IPS-NIHi11 (cell line): ENCODE results near the gene TIAM1.

Experiments
- DNase-seq: peaks from one replicate; pipeline ENCODE4 v3.0.0; 2012; ENCODE audit warnings: mixed read lengths, low spot score

Gene TIAM1

DNA sequence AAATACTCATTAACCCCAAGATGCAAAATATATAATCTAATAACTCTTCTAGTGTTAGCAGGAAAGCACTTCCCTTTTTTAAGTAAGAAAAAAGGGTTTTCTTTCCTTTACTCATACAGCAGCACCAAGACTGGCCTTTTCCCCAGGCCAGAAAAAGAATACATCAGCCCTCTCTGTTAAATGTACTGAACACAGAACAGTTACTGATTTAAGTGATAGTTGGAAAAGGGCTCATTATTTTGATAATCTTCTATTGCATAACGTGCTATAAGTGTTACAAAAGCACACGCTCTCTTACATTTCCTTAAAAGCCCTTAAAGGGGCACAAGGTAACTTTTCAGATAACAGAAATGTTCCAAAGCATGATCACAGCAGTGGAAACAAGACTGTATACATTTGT lies 142.9 kb downstream of the TIAM1 start:
- no peak for DNase-seq

DNA sequence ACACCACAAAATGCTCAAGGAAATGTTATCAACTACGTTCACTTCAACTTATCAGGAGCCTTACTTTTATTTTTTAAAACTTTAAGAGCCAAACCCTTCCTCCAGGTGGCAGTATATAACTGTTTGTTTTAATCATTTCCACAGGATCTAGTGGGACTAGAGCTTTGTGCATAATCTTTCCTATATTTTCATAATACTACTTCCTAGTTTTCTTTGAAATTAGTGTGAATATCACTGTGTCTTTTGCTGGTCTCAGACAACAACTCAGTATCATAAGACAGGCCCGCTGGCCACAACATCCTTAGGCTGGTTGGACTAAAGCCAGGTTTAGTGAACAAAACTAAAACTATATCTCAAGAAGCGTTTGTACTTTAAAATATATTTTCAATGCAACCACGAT lies 145.5 kb downstream of the TIAM1 start:
- peak; percentile 37 for DNase-seq

DNA sequence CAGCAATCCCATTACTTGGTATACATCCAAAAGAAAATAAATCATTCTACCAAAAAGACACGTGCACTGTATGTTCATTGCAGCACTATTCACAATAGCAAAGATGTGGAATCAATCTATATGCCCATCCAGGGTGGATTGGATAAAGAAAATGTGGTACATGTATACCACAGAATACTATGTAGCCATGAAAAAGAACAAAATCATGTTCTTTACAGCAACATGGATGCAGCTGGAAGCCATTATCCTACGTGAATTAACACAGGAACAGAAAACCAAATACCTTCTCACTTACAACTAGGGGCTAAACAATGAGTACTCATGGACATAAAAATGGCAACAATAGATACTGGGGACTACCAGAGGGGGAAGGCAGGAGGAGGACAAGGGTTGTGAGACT lies 147.3 kb downstream of the TIAM1 start:
- DNase-seq, result no peak

DNA sequence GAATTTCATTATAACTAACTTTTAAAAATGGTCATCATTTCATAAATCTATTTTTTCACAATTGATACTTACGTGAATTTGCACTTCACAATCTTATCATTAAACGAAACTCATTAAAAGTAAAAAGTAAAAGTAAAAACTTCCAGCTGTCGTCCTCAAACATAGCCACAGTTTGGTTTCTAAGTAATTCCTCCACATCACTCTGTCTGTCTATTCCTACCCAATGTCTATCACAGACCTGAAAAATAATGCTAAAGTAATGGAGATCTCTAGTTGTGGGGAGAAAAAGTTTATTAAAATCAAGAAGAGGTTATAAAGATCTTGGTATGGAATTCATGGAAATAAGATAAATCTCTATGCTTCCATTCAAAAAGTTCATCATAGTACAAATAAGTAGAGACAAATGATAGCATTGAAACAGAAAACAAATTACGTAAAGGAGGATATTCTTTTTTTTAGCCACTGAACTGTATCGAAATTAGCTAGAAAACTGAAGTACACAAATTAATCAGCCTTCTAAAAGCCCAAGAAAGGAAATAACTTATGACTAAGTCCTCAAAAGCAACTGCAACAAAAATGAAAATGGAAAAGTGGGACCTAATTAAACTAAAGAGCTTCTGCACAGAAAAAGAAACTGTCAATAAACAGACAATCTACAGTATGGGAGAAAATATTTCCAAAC lies 148.6 kb downstream of the TIAM1 start:
- no peak for DNase-seq

DNA sequence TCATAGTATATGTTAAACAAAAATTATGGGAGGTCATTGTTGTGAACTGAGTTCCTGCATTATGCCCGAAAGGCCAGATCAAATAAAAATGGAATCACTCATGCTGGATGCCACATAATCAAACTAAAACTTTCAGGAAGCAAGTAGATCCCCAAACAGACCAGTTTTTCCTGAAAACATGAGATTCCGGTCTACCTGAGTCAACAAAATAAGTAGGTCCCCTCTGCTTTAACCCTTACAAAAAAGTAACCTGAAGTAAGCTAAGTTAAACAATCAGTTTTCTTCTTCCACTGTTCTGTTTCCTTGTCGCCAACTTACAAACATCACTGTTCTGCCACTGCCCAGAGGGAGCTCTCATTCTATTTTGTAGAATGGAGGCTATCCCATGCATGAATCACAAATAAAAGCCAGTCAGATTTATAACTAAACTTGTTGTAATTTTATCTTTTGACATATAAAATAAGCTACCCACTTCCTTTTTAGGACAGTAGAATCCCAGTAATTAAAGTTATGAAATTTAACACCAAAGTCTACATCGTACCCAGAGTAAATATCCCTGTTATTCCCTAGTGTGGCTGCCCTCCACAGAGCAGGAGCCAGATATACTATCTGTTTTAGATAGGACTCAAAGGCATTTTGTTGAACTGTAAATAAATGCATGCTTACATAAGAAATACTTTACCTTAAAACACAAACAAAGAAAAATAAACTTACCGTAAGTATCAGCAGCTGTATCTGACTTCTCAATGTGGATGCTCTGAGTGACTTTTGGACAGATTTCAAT lies 149.4 kb downstream of the TIAM1 start:
- DNase-seq, result no peak

DNA sequence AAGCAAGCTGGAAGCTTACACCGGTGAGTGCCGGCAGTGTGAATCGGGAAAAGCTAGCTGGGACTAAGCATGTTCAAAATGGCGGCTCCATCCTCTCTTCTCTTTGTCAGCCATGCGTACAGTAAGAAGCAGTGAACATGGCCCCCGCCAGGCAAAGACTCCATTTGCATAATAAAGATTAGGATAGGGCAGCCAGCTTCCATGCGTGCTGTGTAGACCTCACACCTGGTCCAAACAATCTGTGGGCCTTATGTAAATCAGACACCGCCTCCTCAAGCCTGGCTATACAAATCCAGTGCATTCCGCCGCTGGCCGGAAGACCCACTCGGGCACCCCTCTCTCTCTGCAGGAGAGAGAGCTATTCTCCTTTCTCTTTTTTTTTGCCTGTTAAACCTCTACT lies 150.3 kb downstream of the TIAM1 start:
- DNase-seq, result no peak

DNA sequence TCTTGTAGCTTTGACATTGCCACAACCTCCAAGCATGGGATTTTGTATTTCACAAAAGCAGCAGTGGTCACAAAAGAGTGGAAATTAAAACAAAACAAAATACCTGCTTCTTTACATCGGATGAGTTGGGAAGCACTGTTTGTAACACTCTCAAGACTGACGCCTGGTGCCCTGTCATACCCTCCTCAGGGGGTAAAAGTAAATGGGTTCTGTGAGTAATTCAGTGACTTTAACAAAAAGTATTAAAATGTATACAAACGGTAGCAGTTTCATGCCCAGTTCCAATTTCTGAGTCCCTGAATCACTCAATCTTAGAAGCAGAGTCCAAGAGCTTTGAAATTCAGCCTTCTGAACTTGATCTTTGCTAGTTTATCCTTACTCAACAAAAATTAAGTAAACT lies 152.5 kb downstream of the TIAM1 start:
- DNase-seq, result no peak

DNA sequence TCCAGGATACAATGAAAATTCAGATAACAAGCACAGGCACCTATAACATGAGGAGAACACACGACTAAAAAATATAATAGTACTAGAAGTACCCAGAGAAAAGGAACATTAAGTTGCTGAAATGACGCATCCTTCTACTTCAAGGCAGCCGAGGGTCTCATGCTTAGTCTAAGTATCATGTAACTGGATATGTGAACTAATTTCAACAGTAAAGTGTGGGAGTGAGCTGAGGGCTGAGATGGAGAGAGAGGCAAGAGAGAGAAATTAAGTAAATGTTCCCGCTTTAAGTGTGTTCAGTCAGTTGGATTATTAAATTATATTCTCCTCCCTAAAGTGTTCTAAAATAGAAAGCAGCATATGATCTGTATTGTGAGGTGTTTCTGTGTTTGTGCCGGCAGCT lies 153.5 kb downstream of the TIAM1 start:
- DNase-seq, result no peak

DNA sequence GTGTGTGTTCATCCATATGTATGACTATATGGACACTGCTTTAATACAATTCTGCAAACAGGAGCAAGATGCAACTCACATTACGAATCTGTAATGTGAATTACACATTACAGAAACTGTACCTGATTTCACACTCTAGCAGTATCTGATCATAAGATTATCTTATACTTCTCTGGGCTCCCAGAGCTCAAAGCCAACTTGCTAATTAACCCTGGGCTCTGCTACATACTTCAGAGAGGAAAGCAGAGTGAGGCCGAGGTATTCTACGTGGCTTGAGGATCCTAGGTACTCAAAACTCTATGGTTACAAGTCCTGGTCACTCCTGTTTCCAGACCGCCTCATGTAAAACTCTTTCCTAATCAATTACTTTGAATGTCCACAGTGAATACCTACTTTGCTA lies 156.6 kb downstream of the TIAM1 start:
- DNase-seq, result no peak

DNA sequence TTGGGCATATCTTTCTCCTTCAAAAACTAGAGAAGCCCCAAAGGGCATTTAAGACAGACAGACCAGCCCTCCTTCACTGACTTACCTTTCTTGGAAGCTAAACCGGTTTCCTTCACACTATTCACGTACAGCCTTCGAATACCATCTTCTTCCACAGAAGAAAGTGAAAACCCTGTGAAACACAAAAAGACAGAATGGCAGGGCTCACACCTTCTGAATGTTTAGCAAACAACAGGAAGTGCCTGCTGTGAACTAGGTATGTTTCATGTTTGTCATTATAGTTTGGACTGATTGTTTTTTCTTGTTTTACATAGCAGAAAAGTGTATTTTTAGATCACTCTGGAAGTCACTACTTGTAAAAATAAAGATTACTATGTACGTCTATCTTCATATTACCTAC lies 157.1 kb downstream of the TIAM1 start:
- no peak for DNase-seq

DNA sequence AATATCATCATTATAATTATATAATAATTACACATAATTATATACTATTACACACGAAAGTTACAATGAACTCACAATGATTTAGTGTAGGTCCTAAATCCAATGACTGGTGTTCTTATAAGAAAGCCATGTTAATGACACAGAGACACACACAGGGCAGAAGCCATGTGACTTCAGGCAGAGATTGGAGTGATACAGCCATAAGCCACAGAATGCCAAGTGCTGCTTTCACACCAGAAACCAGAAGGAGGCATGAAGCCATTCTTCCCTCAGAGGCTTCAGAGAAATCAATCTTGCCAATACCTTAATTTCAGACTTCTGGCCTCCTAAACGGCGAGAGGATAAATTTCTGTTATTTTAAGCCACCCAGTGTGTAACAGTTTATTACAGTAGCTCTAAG lies 158.4 kb downstream of the TIAM1 start:
- no peak for DNase-seq

DNA sequence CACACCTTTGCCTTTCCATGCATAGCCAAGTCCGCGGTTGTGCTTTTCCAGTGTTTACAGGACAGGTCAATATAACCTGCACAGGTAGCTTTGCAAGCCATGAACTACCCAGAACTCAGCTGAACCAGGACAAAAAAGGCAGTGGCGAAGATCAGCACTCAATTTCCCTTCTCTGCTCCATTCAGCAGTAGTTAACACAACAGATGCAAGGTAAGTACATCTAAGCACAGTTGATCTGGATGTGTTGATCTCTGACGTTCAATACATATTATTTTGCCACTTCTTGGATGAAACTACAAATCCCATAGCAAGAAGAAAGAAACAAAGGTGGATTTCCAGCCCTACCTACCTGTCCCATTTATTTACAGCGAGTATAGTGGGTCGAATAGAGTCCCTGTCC lies 159.2 kb downstream of the TIAM1 start:
- DNase-seq, result no peak

DNA sequence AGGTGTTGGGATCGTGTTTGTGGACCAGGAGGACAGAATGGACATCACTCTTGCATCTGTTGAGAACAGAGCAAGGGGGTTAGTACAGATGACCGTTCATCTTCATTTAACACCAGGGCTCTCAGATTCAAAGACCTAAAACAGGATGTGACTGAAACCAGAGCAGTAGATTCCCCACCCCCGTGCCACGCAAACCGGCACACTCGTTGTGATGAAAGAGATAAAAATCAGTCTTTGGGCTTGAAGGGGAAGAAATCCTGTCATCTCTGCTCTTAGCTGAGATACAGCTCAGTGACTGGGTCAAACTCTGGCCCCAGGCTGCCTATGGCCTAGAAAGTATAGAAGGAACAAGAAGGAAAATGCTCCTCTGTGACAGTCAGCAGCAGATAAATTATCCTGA lies 159.6 kb downstream of the TIAM1 start:
- DNase-seq, result no peak

DNA sequence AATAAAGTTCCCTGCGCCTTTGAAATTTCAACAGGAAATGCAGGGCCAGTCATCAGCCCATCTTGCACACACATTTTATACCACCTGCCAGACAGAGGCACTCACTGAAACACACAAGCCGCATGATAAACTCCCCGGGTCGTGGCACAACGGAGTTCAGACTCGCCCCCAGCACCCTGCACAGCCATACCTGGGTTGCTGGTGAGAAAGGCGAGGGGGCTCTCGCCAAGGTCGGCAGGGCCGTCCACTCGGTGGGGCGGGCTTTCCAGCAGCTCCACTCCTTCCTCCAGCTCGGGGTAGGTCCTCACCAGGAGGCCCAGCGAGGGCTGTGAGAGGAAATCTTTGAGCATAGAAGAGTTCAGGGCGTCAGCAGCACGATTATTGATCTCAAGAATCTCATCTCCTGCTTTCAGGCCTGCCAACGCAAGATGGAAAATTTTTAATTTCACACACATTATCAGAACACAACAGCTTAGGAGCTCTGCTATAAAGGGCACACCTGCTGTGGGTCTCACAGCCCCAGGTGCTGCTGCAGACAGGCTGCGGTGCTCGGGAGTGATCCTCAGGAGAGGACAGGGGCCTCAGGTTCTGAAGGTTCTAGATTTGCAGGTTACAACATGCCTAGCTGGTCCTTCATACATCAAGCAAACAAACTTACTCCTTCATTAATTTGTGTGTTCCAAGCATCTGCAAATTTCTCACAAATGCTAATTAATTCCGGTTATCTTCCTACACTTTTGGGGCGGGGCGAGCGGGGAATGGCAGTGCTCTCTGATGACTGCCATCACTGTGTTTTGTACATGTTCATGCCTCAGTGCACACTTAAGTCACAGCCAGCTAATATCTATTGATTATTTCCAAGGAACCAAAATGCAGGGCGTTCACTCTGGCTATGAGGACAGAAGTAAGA lies 161.6 kb downstream of the TIAM1 start:
- DNase-seq, result no peak

DNA sequence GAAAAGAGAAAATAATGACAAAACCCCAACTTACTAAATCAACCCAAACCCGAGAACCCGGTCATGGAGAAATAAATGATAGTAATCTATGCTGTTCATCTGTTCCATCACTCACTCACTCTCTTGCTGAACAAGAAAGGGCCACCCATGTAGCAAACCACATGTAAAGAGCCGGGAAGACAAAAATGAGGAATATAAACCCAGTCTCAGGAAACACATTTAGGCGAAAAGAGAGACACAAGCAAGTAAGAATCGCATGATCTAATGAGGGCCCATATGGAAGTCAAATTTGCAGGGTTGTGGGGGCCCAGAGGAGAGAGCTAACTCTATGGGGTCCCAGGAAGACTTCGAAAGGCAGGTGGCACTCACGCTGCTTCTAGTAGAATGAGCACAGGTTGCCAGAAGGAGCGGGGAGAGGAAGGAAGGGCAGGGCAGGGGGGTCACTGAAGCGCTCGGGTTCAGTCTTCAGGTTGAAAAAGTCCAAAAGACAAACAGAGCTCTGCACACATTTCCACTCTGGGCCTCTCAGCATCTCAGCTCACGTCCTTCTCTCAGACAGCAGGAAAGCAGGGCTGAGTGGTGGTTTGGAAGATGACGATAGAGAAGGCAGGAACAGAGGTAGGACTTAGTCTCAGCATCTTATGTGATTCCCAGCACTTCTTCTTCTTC lies 162.8 kb downstream of the TIAM1 start:
- DNase-seq, result no peak

DNA sequence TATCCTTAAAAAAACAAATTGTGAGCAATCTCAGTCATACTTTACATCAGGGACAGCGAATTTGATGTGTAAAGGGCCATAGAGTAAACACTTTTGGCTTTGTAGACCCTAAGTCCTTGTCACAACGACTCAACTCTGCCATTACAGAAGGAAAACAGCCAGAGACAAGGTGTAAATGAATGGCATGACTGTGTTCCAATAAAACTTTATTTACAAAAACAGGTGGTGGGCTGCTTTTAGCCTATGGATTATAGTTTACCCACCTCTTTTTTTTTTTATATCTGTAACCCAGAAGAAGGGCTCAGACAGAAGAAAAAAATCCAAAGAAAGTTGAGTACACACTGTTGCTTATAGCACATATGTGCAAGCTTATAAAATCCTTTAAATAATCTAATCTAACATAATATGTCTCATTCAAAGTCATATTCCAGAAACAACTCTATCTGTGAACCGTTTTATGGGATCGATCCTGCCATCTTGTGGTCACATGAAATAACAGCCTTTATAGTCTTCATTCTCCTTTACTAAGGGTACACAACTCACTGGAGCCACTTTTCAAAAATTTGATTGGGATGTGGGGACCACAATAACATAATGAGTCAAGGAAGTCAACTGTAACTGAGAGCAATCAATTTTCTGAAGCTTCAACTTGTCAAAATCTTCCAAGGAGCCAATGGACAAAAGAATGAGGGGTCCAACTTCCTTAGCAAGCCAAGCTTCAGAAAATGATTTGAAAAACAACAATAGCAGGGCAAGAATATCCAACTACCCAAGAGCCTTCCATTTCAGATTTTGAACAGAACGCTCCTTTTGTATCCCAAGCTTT lies 163.6 kb downstream of the TIAM1 start:
- peak; percentile 29 for DNase-seq

DNA sequence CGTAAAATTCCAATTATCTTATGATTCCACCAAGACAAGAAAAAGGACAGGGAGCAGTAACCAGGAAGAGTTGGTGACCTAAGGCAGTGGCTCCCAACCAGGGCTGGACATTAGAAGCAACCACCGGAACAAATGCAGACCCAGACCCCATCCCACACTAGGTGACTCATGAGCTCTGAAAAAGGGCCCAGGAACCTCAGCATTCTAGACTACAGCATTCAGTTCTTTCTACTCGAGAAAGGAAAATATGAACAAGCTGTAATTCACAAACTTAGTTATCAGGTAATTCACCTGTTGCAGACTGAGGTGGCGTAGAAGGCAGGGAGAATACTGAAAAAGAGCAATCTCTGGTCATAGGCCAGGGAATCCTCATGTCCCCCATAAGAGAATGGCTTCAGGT lies 167.3 kb downstream of the TIAM1 start:
- DNase-seq, result no peak

DNA sequence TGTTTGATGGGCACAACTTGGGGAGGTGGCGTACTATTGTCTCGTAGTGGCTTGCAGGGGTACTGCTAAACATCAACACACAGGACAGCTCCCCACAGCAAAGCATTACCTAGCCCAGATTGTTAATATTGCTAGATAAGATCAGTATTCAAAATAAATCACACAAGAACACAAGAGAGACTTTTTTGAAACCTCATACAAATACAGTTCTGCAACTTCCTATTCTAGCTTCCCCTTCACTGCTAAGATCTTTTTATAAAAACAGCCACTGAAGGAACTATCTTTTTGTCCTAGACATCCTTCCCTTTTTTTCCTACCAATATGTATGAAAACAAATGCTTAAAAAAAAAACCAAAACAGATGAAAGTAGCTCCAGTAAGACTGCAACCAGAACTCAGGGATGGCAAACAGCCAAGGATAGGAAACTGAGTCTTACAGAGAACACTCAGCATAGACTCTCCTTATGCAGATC lies 167.9 kb downstream of the TIAM1 start:
- no peak for DNase-seq

DNA sequence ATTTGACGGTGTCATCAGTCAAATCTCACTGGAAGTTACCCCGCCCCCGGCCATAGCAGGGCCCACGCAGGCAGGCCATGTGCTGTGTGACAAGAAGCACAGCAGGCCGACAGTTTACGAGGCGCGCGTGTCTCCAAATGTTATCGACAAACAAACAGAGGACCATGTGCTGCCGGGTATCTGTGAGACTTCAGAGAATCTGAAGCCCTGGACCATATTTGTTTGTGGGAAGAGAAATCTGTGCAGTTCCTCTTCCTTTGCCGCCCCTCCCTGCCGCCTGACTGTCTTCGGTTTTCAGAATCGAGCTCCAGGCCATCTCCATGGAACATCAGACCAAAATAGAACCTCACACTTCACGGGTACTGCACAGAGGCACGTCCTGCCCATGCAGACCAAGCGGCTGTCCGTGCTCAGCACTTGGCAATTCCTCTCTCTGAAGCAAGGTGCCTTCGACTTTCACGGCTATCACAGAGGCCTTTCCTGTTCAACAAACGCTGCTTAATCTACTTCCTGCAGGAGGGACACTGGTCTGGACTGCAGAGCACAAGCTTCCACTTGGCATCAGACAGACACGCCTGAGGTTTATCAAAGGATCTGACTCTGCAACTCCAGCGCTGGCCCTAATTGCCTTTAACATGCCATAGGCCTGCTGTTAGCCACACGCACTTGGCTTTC lies 170.0 kb downstream of the TIAM1 start:
- DNase-seq, result no peak

DNA sequence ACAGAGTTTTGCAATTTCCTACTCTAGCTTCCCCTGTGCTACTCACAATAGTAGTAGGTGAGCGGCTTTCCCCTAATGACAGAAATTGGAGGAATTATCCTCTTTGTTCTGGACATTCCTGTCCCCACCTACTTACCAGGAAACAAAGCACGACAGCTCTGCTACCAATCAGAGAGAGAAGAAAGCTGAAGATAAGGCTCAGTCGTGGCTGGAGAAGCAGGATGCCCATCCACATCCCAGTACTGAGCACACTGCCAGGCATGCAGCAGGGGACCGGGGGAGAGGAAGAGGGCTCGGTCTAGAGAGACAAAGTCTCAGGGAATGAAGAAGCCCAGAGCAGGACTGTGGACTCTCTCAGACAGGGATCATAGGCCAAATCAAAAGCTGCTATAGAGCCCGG lies 171.7 kb downstream of the TIAM1 start:
- DNase-seq, result no peak
